ENCODE data around the gene ORC6. TPM values are rescaled to one million over a fixed set of nuclear protein-coding genes. Genes with fewer than 3 reads are reported as not detected.
"Not testable (repeated sequence)": the region's sequence is repeated elsewhere in the genome, so short reads cannot be mapped to it uniquely, and the experiment has no call there.

The ORC6 gene
- total and polyA plus RNA-seq, 2 experiments from 2014 or later = 7.8 to 10.7 TPM

GRCh38 chr16:46651305-46651704 is 38.2 kb upstream of the ORC6 start:
- H3K4me2 ChIP-seq (ENCODE audit: unreplicated experiment) = no peak overlapping the region
- H3K4me1 ChIP-seq (ENCODE audit: insufficient read depth) = no peaks in the 10 kb centered on the region
- H3K79me2 ChIP-seq (ENCODE audit: insufficient read depth) = no peaks in the 10 kb centered on the region
- no peaks in the 10 kb centered on the region for H3K9me2 ChIP-seq (ENCODE audit: insufficient read depth)
- peaks cover 6% of the 10 kb centered on the region; the same call in 1 of the 2 replicates for H3F3A ChIP-seq (ENCODE audit: insufficient read depth)
- in situ Hi-C loops (cut with MboI) = no loop called here
- H3K27me3 ChIP-seq (replicated peaks; ENCODE audit: insufficient read depth) = no peaks in the 10 kb centered on the region
- no peak for DNase-seq
- no peaks in the 10 kb centered on the region for H3K36me3 ChIP-seq (ENCODE audit: low read depth)
- H3K4me3 ChIP-seq = no peak overlapping the region
- H3K9ac ChIP-seq = no peak overlapping the region
- no peak overlapping the region for H2AFZ ChIP-seq
- H4K20me1 ChIP-seq (ENCODE audit: insufficient read depth) = no peaks in the 10 kb centered on the region
- no peak for TF ChIP-seq EZH2 (IDR thresholded peaks at IDR 0.05; ENCODE audit: insufficient read depth, poor library complexity, severe bottlenecking)
- no peak for TF ChIP-seq EZH2phosphoT487 (IDR thresholded peaks at IDR 0.05; ENCODE audit: insufficient read depth, low read depth)
- no peaks in the 10 kb centered on the region for H3K9me3 ChIP-seq (ENCODE audit: low read depth)
- H3K27ac ChIP-seq = no peak overlapping the region
- 86% methylated on average over 3 of the region's 3 CpGs for WGBS, 2 experiments (ENCODE audit: low coverage in 1 of 2, low lambda C conversion rate in 2 of 2, missing lambda C conversion rate in 2 of 2)

- H3F3A ChIP-seq (ENCODE audit: insufficient read depth) = peaks cover 7% of the 10 kb centered on the region; the same call in 1 of the 2 replicates
- no peak overlapping the region for H2AFZ ChIP-seq
- no peaks in the 10 kb centered on the region for H3K79me2 ChIP-seq (ENCODE audit: insufficient read depth)
- peaks cover 42% of the 10 kb centered on the region for H3K36me3 ChIP-seq (ENCODE audit: low read depth)
- H4K20me1 ChIP-seq (ENCODE audit: insufficient read depth) = no peaks in the 10 kb centered on the region
- in situ Hi-C loops (cut with MboI) = no loop called here
- H3K4me2 ChIP-seq (ENCODE audit: unreplicated experiment) = no peak overlapping the region
- no peaks in the 10 kb centered on the region for H3K9me2 ChIP-seq (ENCODE audit: insufficient read depth)
- H3K27ac ChIP-seq = no peak overlapping the region
- no peaks in the 10 kb centered on the region for H3K4me1 ChIP-seq (ENCODE audit: insufficient read depth)
- H3K9me3 ChIP-seq (ENCODE audit: low read depth) = no peaks in the 10 kb centered on the region
- no peak overlapping the region for H3K4me3 ChIP-seq
- no peak for DNase-seq
- 62 to 86% methylated on average over 1 of the region's 1 CpG for WGBS, 2 experiments (ENCODE audit: low coverage in 1 of 2, low lambda C conversion rate in 2 of 2, missing lambda C conversion rate in 2 of 2)
- no peak overlapping the region for H3K9ac ChIP-seq
- TF ChIP-seq EZH2 (IDR thresholded peaks at IDR 0.05; ENCODE audit: insufficient read depth, poor library complexity, severe bottlenecking) = no peak
- no peak for TF ChIP-seq EZH2phosphoT487 (IDR thresholded peaks at IDR 0.05; ENCODE audit: insufficient read depth, low read depth)
- H3K27me3 ChIP-seq (replicated peaks; ENCODE audit: insufficient read depth) = no peaks in the 10 kb centered on the region
These were observed 30.5 kb upstream of the ORC6 start for GRCh38 chr16:46658925-46659324.

GRCh38 chr16:46662123-46662522 is 27.3 kb upstream of the ORC6 start:
- Histone ChIP-seq H3K79me2 (ENCODE audit: insufficient read depth) (no peaks in the 10 kb centered on the region), H3K27ac (no peak overlapping the region), H3K9me2 (ENCODE audit: insufficient read depth) (no peaks in the 10 kb centered on the region), H3F3A (ENCODE audit: insufficient read depth) (no peaks in the 10 kb centered on the region), H3K36me3 (ENCODE audit: low read depth) (peaks cover 53% of the 10 kb centered on the region), H3K4me1 (ENCODE audit: insufficient read depth) (no peaks in the 10 kb centered on the region), H3K27me3 (replicated peaks; ENCODE audit: insufficient read depth) (no peaks in the 10 kb centered on the region), H3K4me2 (ENCODE audit: unreplicated experiment) (no peak overlapping the region), H2AFZ (no peak overlapping the region), H3K9ac (no peak overlapping the region), H3K9me3 (ENCODE audit: low read depth) (no peaks in the 10 kb centered on the region), H4K20me1 (ENCODE audit: insufficient read depth) (no peaks in the 10 kb centered on the region), H3K4me3 (no peak overlapping the region)
- in situ Hi-C loops (cut with MboI) = no loop called here
- no peak for TF ChIP-seq EZH2phosphoT487 (IDR thresholded peaks at IDR 0.05; ENCODE audit: insufficient read depth, low read depth)
- no peak for TF ChIP-seq EZH2 (IDR thresholded peaks at IDR 0.05; ENCODE audit: insufficient read depth, poor library complexity, severe bottlenecking)
- WGBS, 2 experiments (ENCODE audit: low coverage in 1 of 2, low lambda C conversion rate in 2 of 2, missing lambda C conversion rate in 2 of 2) = 74 to 75% methylated on average over 4 of the region's 4 CpGs
- DNase-seq = no peak

DNA sequence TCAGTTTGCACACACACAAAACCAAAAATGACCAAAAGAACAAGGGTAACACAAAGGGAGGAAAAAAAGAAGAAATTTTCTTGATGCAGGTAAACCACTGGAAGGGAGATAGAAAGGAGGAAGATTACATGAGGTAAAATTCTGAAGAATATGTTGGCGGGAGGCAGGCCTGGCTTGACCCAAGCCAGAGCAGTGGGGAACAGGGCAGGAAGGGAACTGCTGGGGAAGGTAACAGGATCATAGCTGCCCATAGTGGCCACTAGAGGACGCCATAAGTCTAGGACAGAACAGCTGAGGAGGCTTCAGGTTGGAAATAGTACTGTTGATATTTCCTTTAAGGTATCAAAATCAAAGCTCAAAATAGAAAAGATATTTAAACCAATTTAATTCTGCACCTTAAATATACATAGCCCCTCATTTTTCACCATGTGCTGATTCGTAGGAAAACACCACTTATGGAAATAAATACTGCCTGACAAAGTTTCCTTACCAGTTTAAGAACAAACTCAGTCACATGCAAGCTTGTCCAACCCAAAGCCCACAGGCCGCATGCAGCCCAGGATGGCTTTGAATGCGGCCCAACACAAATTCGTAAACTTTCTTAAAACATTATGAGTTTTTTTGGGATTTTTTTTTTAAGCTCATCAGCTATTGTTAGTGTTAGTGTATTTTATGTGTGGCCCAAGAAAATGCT is 16.0 kb upstream of the ORC6 start:
- Histone ChIP-seq H3F3A (ENCODE audit: insufficient read depth) (no peaks in the 10 kb centered on the region), H3K9ac (no peak overlapping the region), H3K27ac (no peak overlapping the region), H3K9me2 (ENCODE audit: insufficient read depth) (no peaks in the 10 kb centered on the region), H3K4me1 (ENCODE audit: insufficient read depth) (no peaks in the 10 kb centered on the region), H3K9me3 (ENCODE audit: low read depth) (no peaks in the 10 kb centered on the region), H3K4me2 (ENCODE audit: unreplicated experiment) (no peak overlapping the region), H3K27me3 (replicated peaks; ENCODE audit: insufficient read depth) (no peaks in the 10 kb centered on the region), H3K4me3 (no peak overlapping the region), H3K36me3 (ENCODE audit: low read depth) (peaks cover 74% of the 10 kb centered on the region), H4K20me1 (ENCODE audit: insufficient read depth) (no peaks in the 10 kb centered on the region), H2AFZ (no peak overlapping the region), H3K79me2 (ENCODE audit: insufficient read depth) (peaks cover 32% of the 10 kb centered on the region)
- DNase-seq = peak; percentile 74
- in situ Hi-C loops (cut with MboI) = loop anchor here (10.0 kb wide), 1 partner anchor 241 kb away; no protein-coding TSS in a partner anchor
- no peak for TF ChIP-seq EZH2phosphoT487 (IDR thresholded peaks at IDR 0.05; ENCODE audit: insufficient read depth, low read depth)
- TF ChIP-seq EZH2 (IDR thresholded peaks at IDR 0.05; ENCODE audit: insufficient read depth, poor library complexity, severe bottlenecking) = no peak
- 81 to 82% methylated on average over 6 of the region's 6 CpGs for WGBS, 2 experiments (ENCODE audit: low coverage in 1 of 2, low lambda C conversion rate in 2 of 2, missing lambda C conversion rate in 2 of 2)

DNA sequence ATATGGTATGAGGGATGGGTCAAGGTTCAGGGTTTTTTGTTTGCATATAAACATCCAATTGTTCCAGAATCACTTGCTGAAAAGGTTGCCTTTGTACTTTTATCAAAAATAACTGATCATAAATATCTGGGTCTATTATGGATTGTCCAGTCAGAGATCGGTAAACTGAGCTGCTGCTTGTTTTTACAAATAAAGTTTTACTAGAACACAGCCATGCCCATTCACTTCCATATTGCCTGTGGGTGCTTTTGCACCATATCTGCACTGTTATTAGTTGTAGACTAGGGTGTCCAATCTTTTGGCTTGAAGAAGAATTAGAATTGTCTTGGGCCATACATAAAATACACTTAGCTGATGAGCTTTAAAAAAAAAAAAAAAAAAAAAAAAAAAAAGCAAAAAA is 11.5 kb upstream of the ORC6 start:
- peaks cover 60% of the 10 kb centered on the region for H3K36me3 ChIP-seq (ENCODE audit: low read depth)
- in situ Hi-C loops (cut with MboI) = loop anchor here (10.0 kb wide), 1 partner anchor 237 kb away; no protein-coding TSS in a partner anchor

GRCh38 chr16:46681867-46682266 is 7.6 kb upstream of the ORC6 start:
- H3K4me2 ChIP-seq (ENCODE audit: unreplicated experiment); H2AFZ ChIP-seq; H3K9me3 ChIP-seq (ENCODE audit: low read depth); H3K9me2 ChIP-seq (ENCODE audit: insufficient read depth); H3K27ac ChIP-seq; H3K4me3 ChIP-seq; DNase-seq; in situ Hi-C loops (cut with MboI); H3K9ac ChIP-seq; H3K27me3 ChIP-seq (replicated peaks; ENCODE audit: insufficient read depth); H3K4me1 ChIP-seq (ENCODE audit: insufficient read depth); H3F3A ChIP-seq (ENCODE audit: insufficient read depth): not testable (repeated sequence)
- Histone ChIP-seq H3K36me3 (ENCODE audit: low read depth) (peaks cover 39% of the 10 kb centered on the region), H4K20me1 (ENCODE audit: insufficient read depth) (peaks cover 16% of the 10 kb centered on the region; the same call in 1 of the 2 replicates), H3K79me2 (ENCODE audit: insufficient read depth) (peaks cover 76% of the 10 kb centered on the region)
- 82 to 83% methylated on average over 2 of the region's 2 CpGs for WGBS, 2 experiments (ENCODE audit: low coverage in 1 of 2, low lambda C conversion rate in 2 of 2, missing lambda C conversion rate in 2 of 2)

More for the DNA sequence above, 11.5 kb upstream of the ORC6 start:
- H3K9me2 ChIP-seq (ENCODE audit: insufficient read depth); H3K9ac ChIP-seq; H2AFZ ChIP-seq; H3K27ac ChIP-seq; H3K4me3 ChIP-seq; H3K27me3 ChIP-seq (replicated peaks; ENCODE audit: insufficient read depth); H4K20me1 ChIP-seq (ENCODE audit: insufficient read depth); H3K9me3 ChIP-seq (ENCODE audit: low read depth); H3F3A ChIP-seq (ENCODE audit: insufficient read depth); DNase-seq; H3K4me1 ChIP-seq (ENCODE audit: insufficient read depth); H3K4me2 ChIP-seq (ENCODE audit: unreplicated experiment): not testable (repeated sequence)
- WGBS, 2 experiments (ENCODE audit: low coverage in 1 of 2, low lambda C conversion rate in 2 of 2, missing lambda C conversion rate in 2 of 2) = 93 to 97% methylated on average over 1 of the region's 1 CpG
- peaks cover 37% of the 10 kb centered on the region for H3K79me2 ChIP-seq (ENCODE audit: insufficient read depth)

Data from GM23248 (cell line).